GM12891 (cell line): ENCODE results near the gene PDZD2.

Experiments used
- PAX5 ChIP-seq: IDR thresholded peaks from 2 replicates; pipeline ENCODE4 v1.6.1; 2011; ENCODE audit warnings: low read length, moderate library complexity, mild to moderate bottlenecking; ENCODE audit not compliant: insufficient read depth, severe bottlenecking
- POLR2A ChIP-seq: IDR thresholded peaks from 2 replicates; pipeline ENCODE4 v1.6.1; 2011; ENCODE audit warnings: low read depth, low read length, control low read depth
- POLR2AphosphoS5 ChIP-seq: IDR thresholded peaks from 2 replicates; pipeline ENCODE4 v1.6.1; 2011; ENCODE audit warnings: low read depth, low read length, control low read depth

- TF ChIP-seq PAX5, result no peak
- TF ChIP-seq POLR2AphosphoS5, result no peak
- TF ChIP-seq POLR2A, result no peak
Observed at GRCh38 chr5:32051796-32052195, 412.9 kb downstream of the PDZD2 start.
